PFSK-1 (cell line): Measurements from ENCODE around the gene MINK1.

ENCODE experiments used
- FOXP2 ChIP-seq: optimal IDR thresholded peaks from 2 replicates; pipeline ENCODE3; 2011; ENCODE audit warnings: borderline replicate concordance, control low read depth, inconsistent platforms; ENCODE audit not compliant: insufficient read depth; ENCODE audit errors: extremely low read length, extremely low read depth
- POLR2AphosphoS5 ChIP-seq: IDR thresholded peaks from 2 replicates; pipeline ENCODE4 v1.6.1; 2012; ENCODE audit warnings: low read depth, mild to moderate bottlenecking, control low read depth, low read length, moderate library complexity
- REST ChIP-seq, 2 experiments: IDR thresholded peaks; 2 replicates each; pipeline versions ENCODE4 v1.6.1 to v1.8.0; 2011 to 2012; ENCODE audit warnings: low read depth in 2 of 2, low read length in 2 of 2, control low read depth in 1 of 2, inconsistent platforms in 1 of 2, mild to moderate bottlenecking in 1 of 2, moderate library complexity in 1 of 2; ENCODE audit not compliant: insufficient read depth in 1 of 2
- SIN3A ChIP-seq: IDR thresholded peaks from 2 replicates; pipeline ENCODE4 v1.6.1; 2012; ENCODE audit warnings: mild to moderate bottlenecking, low read length, moderate library complexity, borderline replicate concordance; ENCODE audit not compliant: insufficient read depth
- TAF1 ChIP-seq: IDR thresholded peaks from 2 replicates; pipeline ENCODE4 v1.6.1; 2012; ENCODE audit warnings: low read length, control low read depth, borderline replicate concordance; ENCODE audit not compliant: insufficient read depth

MINK1 gene

GRCh38 chr17:4898351-4898750 lies 65.2 kb downstream of the MINK1 start:
- TF ChIP-seq TAF1: no peak
- TF ChIP-seq SIN3A: no peak
- no peak for TF ChIP-seq FOXP2
- no peak for TF ChIP-seq POLR2AphosphoS5
- TF ChIP-seq REST (IDR thresholded peaks at IDR 0.05; ENCODE audit: insufficient read depth in 1 of 2, low read depth in 2 of 2, low read length in 2 of 2): no peak

DNA sequence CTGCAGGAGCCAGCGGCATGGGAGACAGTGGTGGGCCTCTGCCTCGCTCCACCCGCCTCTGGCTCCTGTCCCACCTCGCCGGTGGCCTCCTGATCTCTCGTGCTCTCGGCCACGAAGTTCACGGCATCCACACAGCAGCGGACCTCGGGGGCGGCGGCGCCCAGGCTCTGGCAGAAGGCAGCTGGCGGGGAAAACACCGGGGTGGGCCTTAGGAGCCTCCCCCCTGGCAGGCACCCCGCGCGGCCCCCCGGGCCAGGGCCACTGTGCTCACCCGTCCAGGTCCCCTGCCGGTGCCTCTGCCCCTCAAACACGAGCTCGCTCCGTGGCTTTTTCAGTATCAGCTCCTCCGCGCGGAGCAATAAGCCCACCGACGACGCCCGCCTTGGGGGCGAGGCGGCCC lies 65.8 kb downstream of the MINK1 start:
- TF ChIP-seq REST (IDR thresholded peaks at IDR 0.05; ENCODE audit: insufficient read depth in 1 of 2, low read depth in 2 of 2, low read length in 2 of 2) (no peak), TAF1 (no peak), POLR2AphosphoS5 (no peak), FOXP2 (no peak), SIN3A (no peak)

DNA sequence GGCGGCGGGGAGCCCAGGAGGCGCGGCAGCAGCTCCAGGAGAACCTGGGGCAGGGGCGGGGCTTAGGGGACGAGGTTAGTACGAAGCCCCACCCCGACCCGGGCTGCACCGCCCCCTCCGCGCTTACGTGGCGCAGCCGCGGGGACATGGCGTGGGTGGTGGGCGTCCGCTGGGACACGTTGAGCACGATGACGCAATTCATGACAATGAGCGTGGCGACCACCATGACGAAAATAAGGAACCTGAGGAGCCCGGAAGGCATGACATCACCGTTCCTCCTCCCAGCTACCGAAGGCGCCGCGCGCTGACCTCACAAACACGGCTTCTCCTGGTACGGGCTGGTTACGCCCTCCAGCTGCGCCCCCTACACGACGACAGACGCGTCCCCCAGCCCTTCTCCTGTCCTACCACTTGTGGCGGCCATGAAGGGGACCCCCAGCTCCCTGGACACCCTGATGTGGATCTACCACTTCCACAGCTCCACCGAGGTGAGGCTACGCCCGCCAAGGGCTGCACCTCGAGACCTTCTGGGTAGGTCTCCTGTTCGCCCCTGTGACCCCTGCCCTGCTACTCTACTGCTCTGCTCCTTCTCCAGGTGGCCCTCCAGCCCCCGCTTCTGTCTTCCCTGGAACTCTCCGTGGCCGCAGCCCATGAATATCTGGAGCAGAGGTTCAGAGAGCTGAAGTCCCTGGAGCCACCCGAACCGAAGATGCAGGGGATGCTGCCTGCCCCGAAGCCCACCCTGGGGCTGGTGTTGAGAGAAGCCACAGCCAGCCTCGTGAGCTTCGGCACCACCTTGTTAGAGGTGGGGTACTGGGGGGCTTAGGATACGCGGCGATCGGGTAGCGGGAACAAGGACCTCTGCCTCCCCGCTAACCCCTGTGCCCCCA lies 66.4 kb downstream of the MINK1 start, which contains the start of gene C17orf107:
Gene C17orf107, plus strand, starts transcription at position 196 of the 890 bp plus-strand sequence. Its CDS starts 227 bp downstream, at position 423.
- TF ChIP-seq TAF1 (no peak), SIN3A (no peak), POLR2AphosphoS5 (no peak), FOXP2 (no peak), REST (IDR thresholded peaks at IDR 0.05; ENCODE audit: insufficient read depth in 1 of 2, low read depth in 2 of 2, low read length in 2 of 2) (no peak)

DNA sequence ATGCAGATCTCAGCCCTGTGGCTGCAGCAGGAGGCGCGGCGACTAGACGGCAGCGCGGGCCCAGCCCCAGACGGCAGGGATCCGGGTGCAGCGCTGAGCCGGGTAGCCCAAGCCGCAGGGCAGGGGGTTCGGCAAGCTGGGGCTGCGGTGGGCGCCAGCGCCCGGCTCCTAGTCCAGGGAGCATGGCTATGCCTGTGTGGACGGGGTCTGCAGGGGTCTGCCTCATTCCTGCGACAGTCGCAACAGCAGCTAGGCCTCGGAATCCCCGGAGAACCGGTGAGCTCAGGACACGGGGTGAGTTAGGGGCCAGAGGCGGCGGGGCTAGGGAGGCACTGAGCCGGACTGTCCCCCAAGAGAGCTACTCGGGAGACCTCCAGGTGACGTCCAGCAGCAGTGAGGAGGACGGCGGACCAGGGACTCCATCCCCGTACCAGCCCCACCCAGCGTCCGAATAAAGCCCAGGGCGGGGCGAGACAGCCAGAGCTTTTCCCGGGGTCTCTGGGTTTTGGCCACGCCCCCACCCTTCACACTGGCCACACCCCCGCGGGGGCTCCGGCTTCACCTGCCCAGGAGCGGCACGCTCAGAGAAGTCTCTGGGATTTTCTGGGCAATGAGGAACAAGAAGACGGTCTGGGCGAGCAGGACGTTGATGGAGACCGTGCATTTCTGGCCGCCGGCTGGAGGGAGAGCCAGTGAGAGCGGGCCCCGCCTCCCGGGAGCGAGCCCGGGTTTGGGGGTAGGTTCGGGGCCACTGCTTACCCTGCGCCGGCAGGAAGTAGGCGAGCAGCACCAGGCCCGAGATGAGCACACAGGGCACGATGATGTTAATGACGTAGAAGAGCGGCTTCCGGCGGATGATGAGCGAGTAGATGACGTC lies 67.3 kb downstream of the MINK1 start:
- no peak for TF ChIP-seq SIN3A
- TF ChIP-seq REST (IDR thresholded peaks at IDR 0.05; ENCODE audit: insufficient read depth in 1 of 2, low read depth in 2 of 2, low read length in 2 of 2): no peak
- TF ChIP-seq POLR2AphosphoS5: no peak
- TF ChIP-seq TAF1: no peak
- TF ChIP-seq FOXP2: no peak
